A549 (cell line): Measurements from ENCODE around the gene FBXO2. TPM values are rescaled to one million over a fixed set of nuclear protein-coding genes. Genes with fewer than 3 reads are reported as not detected.

Experiments
- ATAC-seq, 2 experiments: fragments of 200-7000 bp in 1 of 2; fragments of >200 bp in 1 of 2; cut with Nextera tagmentation in 1 of 2; cut with Tn5 transposase in 1 of 2; 3 replicates each; pipeline versions ENCODE4 v1.8.0 to v1.9.1; 2018 to 2020; ENCODE audit warnings: mild to moderate bottlenecking in 1 of 2, moderate library complexity in 1 of 2
- CTCF ChIA-PET: fragments of 300-600 bp; sonication (Branson Sonifier 250); formaldehyde crosslinking; extraction: SDS; loops from one replicate; lab custom pipeline; 2021; ENCODE audit warnings: antibody characterized with exemption, inconsistent platforms; lab: Yijun Ruan, JAX
- POLR2A ChIA-PET: fragments of 350-600 bp; formaldehyde crosslinking; extraction: SDS; loops from one replicate; lab custom pipeline; 2021; ENCODE audit warnings: antibody characterized with exemption, inconsistent platforms; lab: Yijun Ruan, JAX
- DNase-seq, 2 experiments: peaks; one replicate each; pipeline versions ENCODE4 v3.0.0 to v3.0.0-alpha.2; 2011 to 2016; ENCODE audit warnings: low read depth in 1 of 2, low spot score in 1 of 2
- FAIRE-seq: peaks from 2 replicates; lab custom pipeline; 2011; peaks lifted over from hg19 to GRCh38; lab: Jason Lieb, UNC
- H3K27ac ChIP-seq, 2 experiments: fragments of >200 bp; sonication (Bioruptor Twin); formaldehyde crosslinking; 3 replicates each; pipeline ENCODE4 v1.5.1; 2016 to 2017
- H3K4me1 ChIP-seq: fragments of >200 bp; sonication (Bioruptor Twin); formaldehyde crosslinking; 3 replicates; pipeline ENCODE4 v1.6.1; 2016
- H3K4me2 ChIP-seq: fragments of >200 bp; sonication (Bioruptor Twin); formaldehyde crosslinking; 3 replicates; pipeline ENCODE4 v1.6.1; 2016
- H3K4me3 ChIP-seq: fragments of >200 bp; sonication (Bioruptor Twin); formaldehyde crosslinking; 3 replicates; pipeline ENCODE4 v1.5.1; 2016
- H3K9me3 ChIP-seq: fragments of >200 bp; sonication (Bioruptor Twin); formaldehyde crosslinking; 3 replicates; pipeline ENCODE4 v1.6.1; 2016
- CBX8 ChIP-seq: fragments of 200-600 bp; sonication (generic); IDR thresholded peaks from 2 replicates; pipeline ENCODE4 v1.6.1; 2016
- CEBPB ChIP-seq, 2 experiments: fragments of >200 bp in 1 of 2; sonication (Bioruptor Twin) in 1 of 2; formaldehyde crosslinking in 1 of 2; IDR thresholded peaks; 2 replicates each; pipeline ENCODE4 v1.6.1; 2012 to 2016
- CHD2 ChIP-seq: fragments of 150-350 bp; IDR thresholded peaks from 2 replicates; pipeline ENCODE4 v1.6.1; 2014; ENCODE audit warnings: low read length; ENCODE audit not compliant: partially characterized antibody
- CHD4 ChIP-seq: fragments of 200-600 bp; sonication (generic); IDR thresholded peaks from 2 replicates; pipeline ENCODE4 v1.6.1; 2016; ENCODE audit warnings: antibody characterized with exemption, mild to moderate bottlenecking, borderline replicate concordance
- EHMT2 ChIP-seq: fragments of 200-600 bp; sonication (generic); IDR thresholded peaks from 2 replicates; pipeline ENCODE4 v1.6.1; 2016; ENCODE audit warnings: antibody characterized with exemption, low read depth, mild to moderate bottlenecking, moderate library complexity
- FOSB ChIP-seq: fragments of 250-450 bp; sonication (Bioruptor Pico); IDR thresholded peaks from 2 replicates; pipeline ENCODE4 v1.5.0; 2020; ENCODE audit warnings: mild to moderate bottlenecking, moderate library complexity
- HEYL ChIP-seq: fragments of 250-450 bp; sonication (Bioruptor Pico); IDR thresholded peaks from 2 replicates; pipeline ENCODE4 v1.8.0; 2021; ENCODE audit warnings: mild to moderate bottlenecking, moderate library complexity
- HOXB5 ChIP-seq: fragments of 250-450 bp; sonication (Bioruptor Pico); IDR thresholded peaks from 2 replicates; pipeline ENCODE4 v1.5.0; 2020; ENCODE audit warnings: mild to moderate bottlenecking, moderate library complexity
- MAFK ChIP-seq: fragments of 450-650 bp; IDR thresholded peaks from 2 replicates; pipeline ENCODE4 v1.6.1; 2014; ENCODE audit not compliant: partially characterized antibody
- NFE2L2 ChIP-seq: fragments of 150-350 bp; conservative IDR thresholded peaks from 2 replicates; pipeline ENCODE4 v1.6.1; 2014; ENCODE audit warnings: low read length
- NR3C1 ChIP-seq: fragments of >200 bp; sonication (Bioruptor Twin); formaldehyde crosslinking; IDR thresholded peaks from 3 replicates; pipeline ENCODE4 v1.6.1; 2017
- POLR2AphosphoS2 ChIP-seq: conservative IDR thresholded peaks from 2 replicates; pipeline ENCODE4 v1.6.1; 2012; ENCODE audit warnings: low read length, improper control_type of control experiment, inconsistent platforms
- RAD21 ChIP-seq, 2 experiments: fragments of >200 bp in 1 of 2; sonication (Bioruptor Twin) in 1 of 2; formaldehyde crosslinking in 1 of 2; IDR thresholded peaks in 1 of 2; conservative IDR thresholded peaks in 1 of 2; 2 replicates in 1 of 2; 3 replicates in 1 of 2; pipeline ENCODE4 v1.6.1; 2012 to 2018; ENCODE audit warnings: inconsistent platforms in 1 of 2
- RARB ChIP-seq: fragments of 250-450 bp; sonication (Bioruptor Pico); IDR thresholded peaks from 2 replicates; pipeline ENCODE4 v1.8.0; 2021; ENCODE audit warnings: mild to moderate bottlenecking, moderate library complexity
- RCOR1 ChIP-seq: fragments of 150-350 bp; IDR thresholded peaks from 2 replicates; pipeline ENCODE4 v1.6.1; 2014; ENCODE audit warnings: antibody characterized with exemption, low read length, low read depth
- RFX5 ChIP-seq: fragments of 450-650 bp; IDR thresholded peaks from 2 replicates; pipeline ENCODE4 v1.7.1; 2014; ENCODE audit warnings: antibody characterized with exemption, mild to moderate bottlenecking, moderate library complexity
- RNF2 ChIP-seq: fragments of 200-600 bp; sonication (generic); IDR thresholded peaks from 2 replicates; pipeline ENCODE4 v1.6.1; 2016; ENCODE audit warnings: low read depth, mild to moderate bottlenecking, antibody characterized with exemption, moderate library complexity, borderline replicate concordance
- TFCP2L1 ChIP-seq: fragments of 250-450 bp; sonication (Bioruptor Pico); IDR thresholded peaks from 2 replicates; pipeline ENCODE4 v1.5.0; 2021; ENCODE audit warnings: mild to moderate bottlenecking
- WGBS: methylation state at CpG from one replicate; pipeline ENCODE4 v1.1.6; 2017; ENCODE audit errors: missing lambda C conversion rate; 5-methylcytosine and 5-hydroxymethylcytosine counted together
- polyA plus RNA-seq, 4 experiments: library from polyadenylated mRNA; depleted of rRNA in 3 of 4; stranded (reverse); fragments of >200 nt; fragmentation: RNase III in 1 of 4; extraction: RNeasy Plus Mini Kit Qiagen cat#74134 plus additional on column Dnase treatment in 1 of 4; gene quantifications; 2 replicates in 3 of 4; 3 replicates in 1 of 4; pipeline ENCODE4 v1.2.3, GENCODE V29; 2011 to 2017
- TF ChIP-seq, protein P1 (sequence below): fragments of >200 bp; sonication (Bioruptor Twin); formaldehyde crosslinking; IDR thresholded peaks from 2 replicates; pipeline ENCODE4 v1.6.1; 2016
- TF ChIP-seq, protein P2 (sequence below): IDR thresholded peaks from 2 replicates; pipeline ENCODE4 v1.6.1; 2012
- TF ChIP-seq, protein P3 (sequence below): fragments of >200 bp; sonication (Bioruptor Twin); formaldehyde crosslinking; IDR thresholded peaks from 3 replicates; pipeline ENCODE4 v1.6.1; 2016
- TF ChIP-seq, protein P4 (sequence below): fragments of 150-350 bp; IDR thresholded peaks from 2 replicates; pipeline ENCODE4 v1.6.1; 2014; ENCODE audit warnings: low read depth, mild to moderate bottlenecking, low read length

The FBXO2 gene
- polyA plus RNA-seq, 2 of the 4 experiments (the other 2 are of a cell fraction): 8.5 to 31.2 TPM

DNA sequence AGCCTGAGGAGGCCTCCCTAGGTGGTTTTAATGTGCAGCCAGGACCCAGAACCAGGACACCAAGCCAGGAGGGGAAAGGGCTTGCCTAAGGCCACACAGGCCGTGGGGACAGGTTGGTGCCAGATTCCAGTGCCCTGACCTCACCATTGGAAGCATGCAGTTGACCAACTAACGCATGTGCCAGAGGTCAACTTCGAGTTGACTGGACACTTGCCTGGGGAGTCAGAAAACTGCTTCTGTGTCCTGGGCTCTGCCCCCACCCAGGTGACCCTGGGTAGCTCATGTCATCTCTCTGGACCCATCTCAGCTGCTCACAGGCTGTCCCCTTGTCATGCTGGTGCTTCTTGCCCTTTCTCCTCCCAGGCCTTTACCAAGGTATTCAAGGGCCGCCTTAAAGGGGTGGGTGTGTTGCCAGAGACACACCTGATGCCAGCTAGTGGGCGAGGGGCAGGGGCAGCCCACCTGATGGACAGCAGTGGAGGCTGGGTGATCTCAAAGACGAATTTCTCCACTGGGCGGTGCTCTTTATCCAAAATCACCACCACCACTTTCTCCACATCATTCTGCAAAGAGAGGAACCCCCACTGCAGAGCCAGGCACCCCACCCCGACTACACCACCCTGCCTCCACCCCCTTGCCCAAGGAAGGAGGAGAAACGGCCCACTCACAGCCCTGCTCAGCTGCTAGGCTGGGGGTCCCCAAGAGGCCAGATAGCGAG, 22.3 kb upstream of the FBXO2 start (continued):
- TF ChIP-seq RFX5: no peak

DNA sequence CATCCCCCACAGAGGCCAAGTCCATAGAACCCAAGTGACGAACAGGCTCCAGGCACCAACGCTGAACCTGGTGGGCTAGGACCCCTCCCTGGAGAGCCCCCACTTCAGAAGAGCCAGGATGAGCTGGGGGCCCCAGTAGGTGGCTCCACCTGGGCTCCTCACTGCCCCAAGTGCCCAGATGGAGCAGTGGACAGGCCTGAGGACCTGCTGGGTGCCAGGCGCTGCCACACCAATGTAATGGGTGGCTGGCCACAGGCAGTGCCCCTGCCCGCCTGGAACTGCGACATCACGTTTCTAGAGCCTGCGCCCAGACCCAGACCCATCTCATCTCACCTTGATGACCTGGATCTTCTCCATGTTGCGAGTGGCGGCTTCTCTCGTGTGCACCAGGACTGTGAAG, 21.1 kb upstream of the FBXO2 start:
- H3K4me2 ChIP-seq: no peak overlapping the region
- H3K9me3 ChIP-seq: no peaks in the 10 kb centered on the region
- ATAC-seq (0 out of 6 replicates have a peak, but pooled peaks of 1 of the 2 experiments have one; percentile 54), FAIRE-seq (no peak), DNase-seq (no peak)
- H3K4me3 ChIP-seq: no peak overlapping the region
- POLR2A ChIA-PET: no interaction called here
- WGBS: 91% methylated on average over 5 of the region's 10 CpGs
- no peak overlapping the region for H3K27ac ChIP-seq
- CTCF ChIA-PET: interaction anchor here (1.9 to 6.9 kb wide), 2 partner anchors 12 to 44 kb away, joined by 5 to 35 read pairs; partner anchors contain the start of gene FBXO6
- no peaks in the 10 kb centered on the region for H3K4me1 ChIP-seq
- TF ChIP-seq POLR2AphosphoS2 (no peak), HOXB5 (CRISPR knock-in tag) (no peak), RCOR1 (no peak), MAFK (no peak), TFCP2L1 (no peak), HEYL (CRISPR knock-in tag) (no peak), CBX8 (no peak), NFE2L2 (no peak), CEBPB (IDR thresholded peaks at IDR 0.05) (no peak), NR3C1 (no peak), CHD4 (no peak), RNF2 (no peak), EHMT2 (no peak), CHD2 (no peak)
- TF ChIP-seq, protein P1, sequence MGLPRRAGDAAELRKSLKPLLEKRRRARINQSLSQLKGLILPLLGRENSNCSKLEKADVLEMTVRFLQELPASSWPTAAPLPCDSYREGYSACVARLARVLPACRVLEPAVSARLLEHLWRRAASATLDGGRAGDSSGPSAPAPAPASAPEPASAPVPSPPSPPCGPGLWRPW: no peak
- TF ChIP-seq, protein P2, sequence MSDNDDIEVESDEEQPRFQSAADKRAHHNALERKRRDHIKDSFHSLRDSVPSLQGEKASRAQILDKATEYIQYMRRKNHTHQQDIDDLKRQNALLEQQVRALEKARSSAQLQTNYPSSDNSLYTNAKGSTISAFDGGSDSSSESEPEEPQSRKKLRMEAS: no peak
- TF ChIP-seq, all 56 proteins: peak for 0

DNA sequence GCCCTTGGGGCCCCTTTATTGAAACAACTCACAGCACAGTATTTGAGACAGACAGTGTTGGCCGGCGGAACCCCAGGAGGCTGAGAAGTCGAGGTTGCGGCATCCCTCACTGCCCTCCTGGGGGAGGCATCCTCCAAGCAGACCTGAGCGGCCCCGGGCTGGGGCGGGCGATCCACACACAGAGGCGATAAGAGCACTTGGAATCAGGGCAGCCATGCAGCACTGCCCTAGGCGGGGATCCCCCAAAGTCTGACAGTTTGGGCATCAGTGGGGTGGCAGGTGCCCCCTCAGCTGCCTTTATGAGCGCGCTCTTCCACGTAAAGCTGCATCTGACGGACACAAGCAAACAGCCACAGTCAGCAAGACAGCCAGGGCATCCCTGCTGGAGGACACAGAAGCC, 20.3 kb upstream of the FBXO2 start:
- CTCF ChIA-PET: interaction anchor here (6.9 kb wide), 1 partner anchor 11 kb away, joined by 35 read pairs; the partner anchor contains the start of gene FBXO6
- no peak for DNase-seq

More for the DNA sequence above, 20.3 kb upstream of the FBXO2 start:
- Histone ChIP-seq H3K27ac (no peak overlapping the region), H3K9me3 (no peaks in the 10 kb centered on the region), H3K4me3 (no peak overlapping the region), H3K4me2 (no peak overlapping the region), H3K4me1 (no peaks in the 10 kb centered on the region)
- TF ChIP-seq RAD21 (conservative IDR thresholded peaks at IDR 0.05 in 1 of 2, IDR thresholded peaks at IDR 0.05 in 1 of 2) (no peak), RARB (CRISPR knock-in tag) (no peak), FOSB (CRISPR knock-in tag) (no peak)
- TF ChIP-seq, protein P3, sequence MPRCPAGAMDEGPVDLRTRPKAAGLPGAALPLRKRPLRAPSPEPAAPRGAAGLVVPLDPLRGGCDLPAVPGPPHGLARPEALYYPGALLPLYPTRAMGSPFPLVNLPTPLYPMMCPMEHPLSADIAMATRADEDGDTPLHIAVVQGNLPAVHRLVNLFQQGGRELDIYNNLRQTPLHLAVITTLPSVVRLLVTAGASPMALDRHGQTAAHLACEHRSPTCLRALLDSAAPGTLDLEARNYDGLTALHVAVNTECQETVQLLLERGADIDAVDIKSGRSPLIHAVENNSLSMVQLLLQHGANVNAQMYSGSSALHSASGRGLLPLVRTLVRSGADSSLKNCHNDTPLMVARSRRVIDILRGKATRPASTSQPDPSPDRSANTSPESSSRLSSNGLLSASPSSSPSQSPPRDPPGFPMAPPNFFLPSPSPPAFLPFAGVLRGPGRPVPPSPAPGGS: no peak
- TF ChIP-seq, protein P4, sequence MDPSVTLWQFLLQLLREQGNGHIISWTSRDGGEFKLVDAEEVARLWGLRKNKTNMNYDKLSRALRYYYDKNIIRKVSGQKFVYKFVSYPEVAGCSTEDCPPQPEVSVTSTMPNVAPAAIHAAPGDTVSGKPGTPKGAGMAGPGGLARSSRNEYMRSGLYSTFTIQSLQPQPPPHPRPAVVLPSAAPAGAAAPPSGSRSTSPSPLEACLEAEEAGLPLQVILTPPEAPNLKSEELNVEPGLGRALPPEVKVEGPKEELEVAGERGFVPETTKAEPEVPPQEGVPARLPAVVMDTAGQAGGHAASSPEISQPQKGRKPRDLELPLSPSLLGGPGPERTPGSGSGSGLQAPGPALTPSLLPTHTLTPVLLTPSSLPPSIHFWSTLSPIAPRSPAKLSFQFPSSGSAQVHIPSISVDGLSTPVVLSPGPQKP: no peak
- FAIRE-seq (no peak), ATAC-seq (no peak)
- POLR2A ChIA-PET: no interaction called here
- 96% methylated on average over 8 of the region's 14 CpGs for WGBS
